Measurements from ENCODE around the gene BUB1B. TPM values are rescaled to one million over a fixed set of nuclear protein-coding genes. Genes with fewer than 3 reads are reported as not detected.

The BUB1B gene
- total RNA-seq, 1 donor from 2014 or later, result 2.4 TPM

- ATAC-seq (no peak), DNase-seq (ENCODE audit: missing footprints) (peak; percentile 26)
- intact Hi-C loops (cut with DNase I), result no loop called here
Observed at GRCh38 chr15:40247406-40247971, 86.6 kb downstream of the BUB1B start.

DNA sequence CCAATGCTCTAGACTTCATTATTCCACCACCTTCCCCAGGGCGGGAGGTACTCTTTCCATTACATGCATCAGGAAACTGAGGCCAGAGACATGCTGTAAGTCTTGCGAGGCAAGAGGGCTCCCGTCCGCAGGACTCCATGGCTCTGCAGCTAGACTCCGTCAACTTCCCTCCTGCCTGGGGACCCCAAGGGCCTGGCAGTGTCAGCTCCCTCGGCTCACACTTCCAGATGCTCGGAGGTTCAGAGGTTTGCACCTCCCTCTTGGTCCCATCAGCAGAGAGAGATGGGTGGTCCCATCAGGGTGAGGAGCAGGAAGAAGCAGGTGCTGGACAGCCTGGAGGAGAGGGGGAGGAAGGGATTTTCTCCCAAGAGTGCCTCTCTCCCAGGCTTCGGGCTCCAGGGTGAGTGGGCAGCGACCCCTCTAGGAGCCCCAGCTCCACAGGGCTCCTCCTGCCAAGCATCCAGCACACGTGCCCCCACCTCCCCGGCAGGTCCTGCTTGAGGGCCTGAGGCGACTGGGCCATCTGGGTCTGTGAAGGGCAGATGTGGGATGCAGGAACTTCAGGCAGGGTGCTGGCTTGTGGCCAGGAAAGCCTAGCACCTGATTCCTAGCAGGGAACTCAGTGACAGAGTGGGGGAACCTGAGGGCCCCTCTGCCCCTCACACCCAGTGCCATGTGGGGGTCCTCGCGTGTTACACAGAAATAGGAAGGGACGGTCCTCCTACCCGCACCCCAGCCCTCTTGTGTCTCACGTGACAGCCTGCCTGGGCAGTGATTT lies 87.3 kb downstream of the BUB1B start:
- ATAC-seq (no peak), DNase-seq (ENCODE audit: missing footprints) (peak; percentile 33)
- intact Hi-C loops (cut with DNase I), result no loop called here

DNA sequence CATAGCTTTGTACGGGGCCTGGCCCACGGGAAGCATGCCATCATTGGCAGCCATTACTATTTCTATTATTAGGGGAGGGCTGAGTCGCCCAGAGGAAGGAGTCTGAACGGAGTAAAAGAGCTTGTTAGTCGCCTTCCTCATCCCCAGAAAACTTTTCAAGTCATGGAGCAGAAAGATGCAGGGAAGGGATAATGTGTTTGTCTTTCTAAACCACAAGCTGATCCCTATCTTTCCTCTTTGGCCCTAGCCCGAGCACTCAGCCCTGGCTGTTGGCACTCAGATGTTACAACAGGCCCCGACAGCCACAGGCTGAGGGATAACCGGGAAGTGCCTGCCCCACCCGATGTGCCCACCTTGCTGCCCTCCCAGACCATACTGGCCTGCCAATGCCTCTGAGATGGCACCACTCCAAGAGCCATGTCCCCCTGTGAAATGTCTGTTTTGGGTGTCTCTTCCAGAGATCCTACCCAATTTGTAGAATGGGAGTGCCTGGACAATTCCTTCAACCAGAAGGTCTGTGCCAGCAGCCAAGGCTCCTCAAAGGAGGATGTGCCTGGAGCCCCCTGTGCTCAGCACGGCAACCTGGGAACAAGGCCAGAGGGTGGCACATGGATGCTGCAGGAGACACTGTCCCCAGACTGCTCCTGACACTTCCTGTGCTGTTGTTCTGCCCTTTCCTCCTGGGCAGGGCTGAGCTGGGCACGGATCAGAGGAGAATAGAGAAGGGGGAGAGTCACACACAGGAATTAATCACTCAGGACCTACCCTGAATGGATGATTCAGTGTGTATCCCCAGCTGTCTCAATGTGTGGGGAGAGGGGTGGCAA lies 88.8 kb downstream of the BUB1B start:
- intact Hi-C loops (cut with DNase I), result no loop called here
- DNase-seq (ENCODE audit: missing footprints) (peak; percentile 55), ATAC-seq (no peak)

GRCh38 chr15:40250304-40250656 lies 89.4 kb downstream of the BUB1B start:
- intact Hi-C loops (cut with DNase I), result no loop called here
- no peak for DNase-seq (ENCODE audit: missing footprints)
- no peak for ATAC-seq

DNA sequence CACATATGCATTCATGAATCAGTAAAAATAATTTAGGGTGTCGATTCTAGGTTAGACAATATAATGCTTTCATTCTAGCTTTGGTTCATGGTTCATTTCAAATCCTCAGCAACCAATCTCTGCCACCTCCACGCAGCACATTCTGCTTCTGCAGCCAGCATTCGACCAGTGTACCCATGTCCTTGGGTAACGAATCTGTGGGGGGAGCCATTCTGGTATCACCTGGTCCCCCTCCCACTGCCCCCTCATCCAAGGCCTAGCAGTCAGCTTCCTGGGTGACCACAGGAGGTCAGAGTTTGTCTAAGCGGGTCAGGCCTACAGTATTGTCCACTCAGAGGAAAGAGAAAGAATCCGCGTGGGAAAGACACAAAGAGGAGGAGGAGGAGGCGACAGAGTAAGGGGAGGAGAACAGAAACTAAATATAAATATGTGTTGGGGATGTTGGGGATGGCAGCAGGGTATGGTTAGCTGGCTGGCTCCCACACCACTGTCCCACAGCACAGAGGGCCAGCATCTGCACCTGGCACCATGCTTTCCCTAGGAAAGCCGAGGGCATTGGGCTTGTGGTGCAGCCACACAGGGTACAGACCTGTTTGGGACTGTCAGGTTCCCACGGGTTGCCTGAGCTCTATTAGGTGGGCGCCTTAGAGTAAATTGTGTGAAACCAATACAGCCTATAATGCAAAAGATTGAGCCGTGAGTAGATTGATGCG lies 90.1 kb downstream of the BUB1B start:
- intact Hi-C loops (cut with DNase I), result no loop called here
- ATAC-seq, result no peak
- DNase-seq (ENCODE audit: missing footprints), result no peak

GRCh38 chr15:40251486-40252140 lies 90.7 kb downstream of the BUB1B start:
- intact Hi-C loops (cut with DNase I), result no loop called here
- ATAC-seq (peak; percentile 42), DNase-seq (ENCODE audit: missing footprints) (peak; percentile 70)

- intact Hi-C loops (cut with DNase I), result no loop called here
- DNase-seq (ENCODE audit: missing footprints) (peak; percentile 54), ATAC-seq (peak; percentile 2)
Observed at GRCh38 chr15:40252141-40252437, 91.2 kb downstream of the BUB1B start.

DNA sequence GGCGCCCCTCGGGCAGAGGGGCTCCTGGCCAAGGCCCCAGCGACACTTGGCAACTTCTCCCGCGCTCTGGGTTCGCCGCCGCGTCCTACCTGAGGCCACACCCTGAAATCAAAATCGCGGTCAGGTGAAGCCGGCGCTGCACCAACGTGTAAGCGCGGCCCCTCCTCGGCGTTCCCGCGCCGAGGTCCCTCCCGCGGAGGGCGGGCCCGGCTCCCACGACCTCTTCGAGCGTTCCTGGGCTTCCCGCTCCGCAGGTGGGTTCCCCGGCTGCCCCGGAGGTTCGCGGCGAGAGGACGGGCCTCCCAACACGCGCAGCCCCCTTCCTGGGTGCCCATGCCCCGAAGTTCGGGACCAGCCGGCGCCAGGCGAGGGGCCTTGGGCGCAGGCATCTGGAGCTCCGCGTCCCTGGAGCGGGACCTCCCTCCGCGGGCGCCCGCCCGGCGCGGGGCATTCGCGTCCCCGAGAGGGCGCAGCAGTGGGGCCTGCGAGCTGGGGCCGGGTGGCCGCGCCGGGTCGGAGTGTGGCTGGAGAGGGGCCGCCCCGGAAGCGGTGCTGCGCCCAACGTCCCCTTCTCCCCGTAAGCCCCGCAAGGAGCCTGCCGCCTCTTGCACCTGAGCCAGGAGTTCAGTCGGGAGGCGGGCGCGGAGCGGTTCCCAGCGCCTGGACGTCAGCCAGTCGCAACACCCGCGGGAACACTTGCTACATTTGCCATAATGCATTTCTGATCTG lies 91.7 kb downstream of the BUB1B start:
- DNase-seq (ENCODE audit: missing footprints) (peak; percentile 62), ATAC-seq (peak; percentile 56)
- intact Hi-C loops (cut with DNase I), result no loop called here

- intact Hi-C loops (cut with DNase I), result no loop called here
- DNase-seq (ENCODE audit: missing footprints) (peak; percentile 60), ATAC-seq (no peak)
Observed at GRCh38 chr15:40253167-40253790, 92.4 kb downstream of the BUB1B start.

DNA sequence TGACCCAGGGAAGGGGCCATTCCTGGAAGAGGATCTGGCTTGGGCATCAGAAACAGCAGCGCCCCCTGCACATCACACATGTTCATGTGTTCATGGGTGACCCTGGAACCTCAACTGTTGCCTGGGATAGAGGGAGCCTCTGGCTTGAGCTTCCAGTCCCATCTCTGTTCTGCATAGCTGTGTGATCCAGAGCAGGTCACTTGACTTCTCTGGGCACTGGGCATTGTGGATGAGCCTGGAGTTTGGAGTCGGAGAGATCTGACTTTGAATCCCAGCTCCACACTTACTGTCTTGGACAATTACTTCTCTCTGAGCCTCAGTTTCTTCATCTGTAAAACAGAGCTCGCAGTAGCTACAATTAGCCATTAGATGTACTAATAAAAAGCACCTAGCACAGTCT lies 93.6 kb downstream of the BUB1B start:
- no peak for DNase-seq (ENCODE audit: missing footprints)
- intact Hi-C loops (cut with DNase I), result no loop called here
- no peak for ATAC-seq

DNA sequence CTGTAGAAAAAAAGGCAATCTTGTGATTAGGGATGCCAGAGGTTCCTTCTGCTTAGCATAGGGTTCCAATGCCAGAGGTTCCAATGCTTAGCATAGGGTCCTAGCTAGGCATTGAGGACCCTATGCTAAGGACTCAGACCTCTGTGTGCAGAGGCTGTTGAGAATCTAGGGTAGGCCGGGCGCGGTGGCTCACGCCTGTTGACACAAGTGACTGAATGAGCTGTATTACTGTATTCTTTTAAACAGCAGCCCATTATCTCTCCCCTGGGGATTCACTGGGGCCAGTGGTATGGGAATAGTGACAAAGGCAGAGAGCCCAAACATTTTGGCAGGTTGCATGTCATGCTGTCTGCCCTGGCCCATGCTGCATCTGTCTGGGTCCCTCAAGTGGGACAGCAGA lies 94.2 kb downstream of the BUB1B start:
- DNase-seq (ENCODE audit: missing footprints) (peak; percentile 14), ATAC-seq (no peak)
- intact Hi-C loops (cut with DNase I), result no loop called here

- intact Hi-C loops (cut with DNase I), result no loop called here
- DNase-seq (ENCODE audit: missing footprints) (peak; percentile 47), ATAC-seq (no peak)
Observed at GRCh38 chr15:40256638-40257235, 95.9 kb downstream of the BUB1B start.

GRCh38 chr15:40257656-40258450 lies 97.0 kb downstream of the BUB1B start:
- intact Hi-C loops (cut with DNase I), result no loop called here
- DNase-seq (ENCODE audit: missing footprints), result peak; percentile 3
- ATAC-seq, result no peak

GRCh38 chr15:40258544-40258943 lies 97.7 kb downstream of the BUB1B start:
- DNase-seq (ENCODE audit: missing footprints) (no peak), ATAC-seq (no peak)
- intact Hi-C loops (cut with DNase I), result no loop called here

DNA sequence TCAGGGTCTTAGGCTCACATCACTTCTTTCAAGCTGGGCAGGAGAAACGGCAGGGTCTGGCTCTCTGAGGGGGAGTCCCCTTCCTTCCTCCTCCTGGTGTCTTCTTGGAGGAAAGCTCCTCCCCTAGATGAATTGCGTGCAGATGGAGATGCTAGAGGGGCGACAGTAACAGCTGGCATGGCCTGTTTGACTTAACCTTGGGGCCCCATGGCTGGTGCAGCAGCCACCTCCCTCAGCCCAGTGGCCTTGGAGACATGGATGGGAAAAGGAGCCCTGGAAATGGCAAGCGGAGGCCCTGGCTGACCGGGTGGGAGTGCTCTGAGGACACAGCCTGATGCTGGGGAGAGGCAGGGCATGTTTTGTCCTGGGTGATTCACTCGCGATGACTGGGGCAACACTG lies 98.2 kb downstream of the BUB1B start:
- ATAC-seq (no peak), DNase-seq (ENCODE audit: missing footprints) (peak; percentile 57)
- intact Hi-C loops (cut with DNase I), result no loop called here

DNA sequence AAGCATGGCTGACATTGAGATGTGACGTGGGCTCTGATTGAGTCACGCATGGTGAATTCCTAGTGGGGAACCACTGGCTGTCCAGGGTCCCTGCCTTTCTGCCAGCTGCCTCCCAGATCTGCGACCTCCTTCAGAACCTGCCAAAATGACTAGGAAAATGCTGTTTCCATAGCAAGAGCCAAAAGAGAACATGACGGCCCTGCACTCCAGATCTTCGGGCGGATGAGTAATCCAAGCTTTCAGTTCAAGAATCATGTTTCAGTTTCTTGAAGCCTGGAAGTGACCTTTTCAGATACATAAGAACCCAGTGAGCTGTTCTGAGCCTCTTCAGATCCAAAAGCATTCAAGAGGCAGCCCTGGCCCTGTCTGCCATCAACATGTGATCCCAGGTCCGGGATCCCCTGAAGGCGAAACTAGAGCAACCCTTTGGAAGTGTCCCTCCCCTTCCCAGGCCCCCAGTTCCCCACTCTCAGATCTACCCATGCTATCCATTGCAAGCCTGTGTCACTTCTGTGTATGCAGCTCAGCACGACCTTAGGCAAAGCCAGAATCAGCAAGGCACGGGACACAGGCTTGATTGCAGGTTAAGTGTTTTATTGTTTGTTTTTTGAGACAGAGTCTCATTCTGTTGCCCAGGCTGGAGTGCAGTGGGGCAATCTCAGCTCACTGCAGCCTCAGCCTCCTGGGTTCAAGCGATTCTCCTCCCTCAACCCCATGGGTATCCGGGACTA lies 102.3 kb downstream of the BUB1B start:
- intact Hi-C loops (cut with DNase I), result no loop called here
- ATAC-seq (no peak), DNase-seq (ENCODE audit: missing footprints) (no peak)
